ENCODE data around the gene DIS3L.
A peak's percentile ranks its signal among the peaks of the same experiment; 100 is the strongest.
"Not testable (repeated sequence)": the region's sequence is repeated elsewhere in the genome, so short reads cannot be mapped to it uniquely, and the experiment has no call there.

DIS3L gene

DNA sequence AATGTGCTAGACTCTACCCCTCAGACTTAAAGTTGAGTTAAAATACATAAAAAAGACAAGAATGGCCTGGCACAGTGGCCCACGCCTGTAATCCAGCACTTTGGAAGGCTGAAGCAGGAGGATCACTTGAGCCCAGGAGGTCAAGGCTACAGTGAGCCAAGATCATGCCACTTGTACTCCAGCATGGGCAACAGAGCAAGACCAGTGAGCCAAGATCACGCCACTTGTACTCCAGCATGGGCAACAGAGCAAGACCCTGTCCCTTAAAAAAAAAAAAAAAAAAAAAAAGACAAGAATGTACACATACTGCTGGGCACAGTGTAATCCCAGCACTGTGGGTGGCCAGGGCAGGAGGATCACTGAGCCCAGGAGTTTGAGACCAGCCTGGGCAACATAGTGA, 17.4 kb downstream of the DIS3L start:
- no peak for DNase-seq (ENCODE audit: low read depth)

GRCh38 chr15:66312144-66312543, 18.8 kb downstream of the DIS3L start:
- DNase-seq (ENCODE audit: low read depth) = no peak

DNA sequence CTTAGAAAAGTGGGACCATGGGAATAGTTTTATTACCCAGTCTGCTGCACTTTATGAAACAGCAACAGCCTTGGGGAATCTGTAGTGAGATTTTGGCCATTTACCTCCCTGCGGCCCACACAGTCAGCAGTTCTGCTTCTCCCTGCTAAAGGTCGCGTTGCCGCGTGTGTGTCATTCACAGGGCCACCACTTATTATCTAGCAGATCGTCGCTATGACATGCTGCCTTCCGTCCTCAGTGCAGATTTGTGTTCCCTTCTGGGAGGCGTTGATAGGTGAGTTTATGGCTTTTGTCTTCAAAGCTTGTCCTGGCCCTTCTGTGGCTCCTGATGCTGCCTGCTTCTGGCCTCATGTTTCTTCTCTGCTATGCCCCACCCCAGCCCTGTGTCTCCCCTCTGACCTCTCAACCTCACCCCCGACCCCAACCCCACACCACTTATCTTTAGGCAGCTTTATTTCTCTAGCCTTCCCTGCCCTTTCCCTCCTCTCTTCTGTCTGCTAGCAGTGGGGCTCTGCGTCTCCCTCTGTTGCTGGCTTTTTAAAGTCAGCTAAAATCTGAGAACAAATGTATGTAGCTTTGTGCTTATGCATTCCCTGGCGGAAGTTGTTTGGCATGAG, 30.1 kb downstream of the DIS3L start:
- no peak for DNase-seq (ENCODE audit: low read depth)

DNA sequence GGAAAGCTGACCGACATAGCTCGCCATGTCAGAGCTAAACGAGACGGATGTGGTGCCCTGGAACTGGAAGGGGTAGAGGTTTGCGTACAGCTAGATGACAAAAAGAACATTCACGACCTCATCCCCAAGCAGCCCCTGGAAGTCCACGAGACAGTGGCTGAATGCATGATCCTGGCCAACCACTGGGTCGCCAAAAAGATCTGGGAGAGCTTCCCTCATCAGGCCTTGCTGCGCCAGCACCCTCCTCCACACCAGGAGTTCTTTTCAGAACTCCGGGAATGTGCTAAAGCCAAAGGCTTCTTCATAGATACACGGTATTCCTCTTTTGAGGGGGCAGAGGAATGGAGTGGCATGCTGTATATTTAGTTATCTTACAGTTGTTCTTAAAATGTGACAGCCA, 32.7 kb downstream of the DIS3L start:
- no peak for DNase-seq (ENCODE audit: low read depth)

DNA sequence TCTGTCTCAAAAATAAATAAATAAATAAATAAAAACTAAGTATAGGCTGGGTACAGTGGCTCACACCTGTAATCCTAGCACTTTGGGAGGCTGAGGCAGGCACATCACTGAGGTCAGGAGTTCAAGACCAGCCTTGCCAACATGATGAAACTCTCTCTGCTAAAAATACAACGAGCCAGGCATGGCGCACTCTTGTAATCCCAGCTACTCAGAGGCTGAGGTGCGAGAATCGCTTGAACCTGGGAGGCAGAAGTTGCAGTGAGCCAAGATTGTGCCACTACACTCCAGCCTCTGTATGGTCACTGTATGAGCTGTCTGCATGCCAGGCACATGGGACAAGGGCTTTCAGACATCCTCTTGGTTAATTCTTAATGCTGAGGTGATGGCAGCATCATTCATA, 34.4 kb downstream of the DIS3L start:
- DNase-seq (ENCODE audit: low read depth) = no peak

DNA sequence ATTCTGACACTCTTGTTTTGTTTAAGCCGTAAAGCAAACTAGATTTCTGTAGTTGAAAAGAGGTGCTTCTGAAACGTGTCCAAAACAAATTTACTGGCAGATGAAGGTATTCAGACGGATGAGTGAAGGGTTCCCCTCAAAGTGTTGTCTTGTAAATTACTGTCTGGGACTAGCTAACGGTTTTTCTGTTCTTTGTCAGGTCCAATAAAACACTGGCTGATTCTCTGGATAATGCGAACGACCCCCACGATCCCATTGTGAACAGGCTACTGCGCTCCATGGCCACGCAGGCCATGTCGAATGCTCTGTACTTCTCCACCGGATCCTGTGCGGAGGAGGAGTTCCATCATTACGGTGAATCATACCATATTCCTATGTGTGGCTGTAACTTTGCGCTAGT, 35.4 kb downstream of the DIS3L start:
- DNase-seq (ENCODE audit: low read depth) = no peak

GRCh38 chr15:66348530-66348929, 55.2 kb downstream of the DIS3L start:
- not testable (repeated sequence) for DNase-seq (ENCODE audit: low read depth)

- no peak for DNase-seq (ENCODE audit: low read depth)
Measured at GRCh38 chr15:66356077-66356358, 62.6 kb downstream of the DIS3L start.

- peak; percentile 96 for DNase-seq (ENCODE audit: low read depth)
Measured at GRCh38 chr15:66356359-66357236, 63.2 kb downstream of the DIS3L start, which contains the start of gene TIPIN. TIPIN (minus strand) TSS chr15:66356685; CDS start chr15:66352947, 3,738 bp downstream.

DNA sequence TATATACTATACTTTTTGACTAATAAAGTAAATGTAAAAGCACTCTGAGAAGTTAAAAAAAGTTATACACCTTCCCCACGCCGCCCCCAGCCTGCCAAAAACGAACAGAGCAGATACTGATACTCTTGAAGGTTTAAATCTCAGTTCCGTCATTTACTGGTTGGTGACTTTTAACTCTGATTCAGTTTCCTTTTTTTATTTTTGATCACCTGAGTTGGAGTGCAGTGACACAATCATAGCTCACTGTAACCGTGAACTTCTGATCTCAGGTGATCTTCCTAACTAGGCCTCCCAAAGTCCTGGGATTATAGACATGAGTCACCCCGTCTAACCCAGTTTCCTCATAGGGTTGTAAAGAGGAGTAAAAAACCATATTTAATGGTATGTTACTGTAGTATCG, 66.4 kb downstream of the DIS3L start:
- DNase-seq (ENCODE audit: low read depth) = no peak

- not testable (repeated sequence) for DNase-seq (ENCODE audit: low read depth)
Measured at GRCh38 chr15:66361745-66362460, 68.5 kb downstream of the DIS3L start.

- no peak for DNase-seq (ENCODE audit: low read depth)
Measured at GRCh38 chr15:66362776-66363175, 69.4 kb downstream of the DIS3L start.

GRCh38 chr15:66364944-66365528, 71.7 kb downstream of the DIS3L start:
- no peak for DNase-seq (ENCODE audit: low read depth)

DNA sequence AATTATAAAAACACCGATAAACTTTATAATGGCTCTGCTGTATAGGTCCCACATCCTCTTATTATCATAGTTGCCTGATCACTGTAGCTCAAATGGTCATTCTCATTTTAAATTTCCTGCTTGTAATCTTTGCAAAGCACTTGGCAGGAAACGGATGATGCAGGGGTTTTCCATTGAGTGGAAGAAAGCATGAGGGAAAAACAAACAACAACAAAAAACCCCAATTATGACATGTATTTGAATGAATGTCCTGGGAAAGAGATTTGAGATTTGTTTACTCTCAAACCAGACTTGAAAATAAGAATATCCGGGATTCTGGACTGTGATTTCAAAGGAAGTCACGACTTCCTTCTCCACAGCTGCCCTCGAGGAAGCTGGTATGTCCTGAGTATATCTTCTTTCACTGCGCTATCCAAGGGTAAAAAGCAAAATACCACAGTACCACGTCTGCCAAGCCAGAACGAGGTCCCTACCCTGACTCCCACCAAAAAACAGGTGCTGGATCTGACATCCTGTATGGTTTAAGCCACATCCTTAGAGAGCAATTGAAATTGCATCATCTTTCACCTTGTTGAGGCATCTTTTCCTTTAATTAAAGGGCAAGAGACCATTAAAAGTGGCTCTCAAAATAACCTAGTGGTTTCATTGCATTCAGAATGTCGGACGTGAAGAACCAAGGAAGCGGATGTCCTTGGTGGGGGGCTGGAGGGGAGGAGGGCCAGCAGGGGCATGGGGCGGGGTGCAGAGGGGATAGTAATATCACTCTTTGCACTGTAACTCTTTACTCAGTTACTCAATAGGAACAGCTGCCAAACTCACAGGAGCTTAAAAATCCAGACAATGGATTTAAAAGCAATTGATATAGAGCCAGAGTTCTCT, 76.6 kb downstream of the DIS3L start:
- no peak for DNase-seq (ENCODE audit: low read depth)

DNA sequence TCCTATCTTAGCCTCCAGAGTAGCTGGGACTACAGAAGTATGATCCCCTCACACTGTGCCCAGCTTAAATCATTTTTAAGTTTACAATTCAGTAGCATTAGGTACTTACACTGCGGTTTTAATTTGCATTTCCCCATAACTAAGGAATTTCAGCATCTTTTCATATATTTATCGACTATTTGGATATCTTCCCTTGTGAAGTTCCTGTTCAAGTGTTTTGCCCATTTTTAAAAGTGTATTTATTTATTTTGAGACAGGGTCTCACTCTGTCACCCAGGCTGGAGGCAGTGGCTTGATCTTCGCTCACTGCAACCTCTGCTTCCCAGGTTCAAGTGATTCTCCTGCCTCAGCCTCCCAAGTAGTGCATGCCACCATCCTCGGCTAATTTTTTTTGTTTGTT, 80.8 kb downstream of the DIS3L start:
- no peak for DNase-seq (ENCODE audit: low read depth)

DNA sequence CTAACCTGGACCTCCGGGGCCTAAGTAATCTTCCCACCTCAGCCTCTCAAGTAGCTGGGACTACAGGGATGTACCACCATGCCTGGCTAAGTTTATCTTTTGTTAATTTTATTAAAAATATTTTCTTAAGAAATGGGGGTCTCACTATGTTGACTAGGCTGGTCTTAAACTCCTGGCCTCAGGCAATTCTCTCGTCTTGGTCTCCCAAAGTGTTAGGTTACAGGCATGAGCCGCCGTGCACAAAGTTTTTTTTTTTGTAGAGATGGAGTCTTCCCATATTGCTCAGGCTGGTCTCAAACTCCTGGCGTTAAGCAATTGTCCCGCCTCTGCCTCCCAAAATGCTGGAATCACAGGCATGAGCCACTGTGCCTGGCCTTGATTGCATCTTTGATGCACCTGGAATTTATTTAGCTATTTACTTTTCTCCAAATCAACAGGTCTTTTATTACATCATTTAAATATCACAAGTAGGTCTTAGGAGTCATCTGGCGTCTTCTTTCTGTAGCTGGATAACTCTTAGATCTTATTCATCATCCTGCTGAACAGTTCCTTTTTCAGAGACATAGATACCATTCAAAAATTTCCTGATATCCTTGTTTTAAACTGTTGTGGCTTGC, 85.6 kb downstream of the DIS3L start:
- no peak for DNase-seq (ENCODE audit: low read depth)

- DNase-seq (ENCODE audit: low read depth) = not testable (repeated sequence)
Measured at GRCh38 chr15:66381376-66381775, 88.0 kb downstream of the DIS3L start.

All from activated T-helper 9 cell treated with anti-CD3 and anti-CD28 coated beads, Interleukin-2, amount 50 U/mL, for 16 hours (primary cell).